Endothelial cell of umbilical vein (primary cell): ENCODE results near the gene ABCC1. TPM values are rescaled to one million over a fixed set of nuclear protein-coding genes. Genes with fewer than 3 reads are reported as not detected.

Experiments used
- BruUV-seq: library from RNA; stranded (reverse); fragments of 400-500 nt; replicated peaks from 2 replicates; lab custom pipeline; 2021; lab: Mats Ljungman, UMichigan
- CTCF ChIA-PET: fragments of 300-600, 350-600 bp; sonication (Branson Sonifier 250); formaldehyde crosslinking; loops from one replicate; lab custom pipeline; 2021; ENCODE audit warnings: antibody characterized with exemption, inconsistent platforms; lab: Charles Lee
- POLR2A ChIA-PET: fragments of 300-600, 350-600 bp; sonication (Branson Sonifier 250); formaldehyde crosslinking; loops from one replicate; lab custom pipeline; 2021; ENCODE audit warnings: antibody characterized with exemption, inconsistent platforms; lab: Charles Lee
- DNase-seq: peaks from one replicate; pipeline ENCODE4 v3.0.0-alpha.2; 2011; ENCODE audit warnings: low read depth, low spot score
- FAIRE-seq: peaks from 2 replicates; lab custom pipeline; 2011; peaks lifted over from hg19 to GRCh38; lab: Jason Lieb, UNC
- H2AFZ ChIP-seq: 2 replicates; pipeline ENCODE4 v1.6.0; 2012; ENCODE audit warnings: low read depth, low read length, control low read depth, inconsistent platforms
- H3K27ac ChIP-seq: 2 replicates; pipeline ENCODE4 v1.5.1; 2011; ENCODE audit warnings: low read depth, mild to moderate bottlenecking, control low read depth, low read length, moderate library complexity; ENCODE audit not compliant: insufficient read depth
- H3K27me3 ChIP-seq, 2 experiments: 2 replicates each; pipeline versions ENCODE4 v1.6.0 to v1.6.1; 2011; ENCODE audit warnings: low read length in 2 of 2, mixed read lengths in 1 of 2; ENCODE audit not compliant: control insufficient read depth in 2 of 2, insufficient read depth in 2 of 2
- H3K36me3 ChIP-seq, 2 experiments: 2 replicates in 1 of 2; 3 replicates in 1 of 2; pipeline ENCODE4 v1.5.1; 2011; ENCODE audit warnings: low read length in 2 of 2, mild to moderate bottlenecking in 1 of 2, moderate library complexity in 1 of 2; ENCODE audit not compliant: control insufficient read depth in 2 of 2, insufficient read depth in 2 of 2; ENCODE audit errors: extremely low read depth in 1 of 2
- H3K4me1 ChIP-seq: 3 replicates; pipeline ENCODE4 v1.5.1; 2011; ENCODE audit warnings: mild to moderate bottlenecking, low read length; ENCODE audit not compliant: control insufficient read depth, insufficient read depth; ENCODE audit errors: extremely low read depth
- H3K4me2 ChIP-seq: 2 replicates; pipeline ENCODE4 v1.6.1; 2011; ENCODE audit warnings: low read length, control low read depth, mixed read lengths; ENCODE audit not compliant: insufficient read depth
- H3K4me3 ChIP-seq, 3 experiments: fragments of 200-600 bp in 1 of 3; sonication (generic), shearing (Covaris generic) in 1 of 3; replicated peaks in 1 of 3; 2 replicates each; pipeline ENCODE4 v1.5.1; 2011 to 2016; ENCODE audit warnings: control low read depth in 3 of 3, low read length in 3 of 3, mild to moderate bottlenecking in 2 of 3, inconsistent platforms in 1 of 3, low read depth in 1 of 3, moderate library complexity in 1 of 3; ENCODE audit not compliant: insufficient read depth in 1 of 3
- H3K79me2 ChIP-seq: 2 replicates; pipeline ENCODE4 v1.6.0; 2012; ENCODE audit warnings: low read length, inconsistent platforms; ENCODE audit not compliant: control insufficient read depth, insufficient read depth
- H3K9ac ChIP-seq: replicated peaks from 2 replicates; pipeline ENCODE3; 2011; ENCODE audit warnings: low read length, control low read depth; ENCODE audit not compliant: insufficient read depth; ENCODE audit errors: extremely low read depth
- H3K9me1 ChIP-seq: replicated peaks from 3 replicates; pipeline ENCODE4 v1.6.0; 2011; ENCODE audit warnings: mild to moderate bottlenecking, low read length; ENCODE audit not compliant: control insufficient read depth, insufficient read depth; ENCODE audit errors: extremely low read depth
- H3K9me3 ChIP-seq: replicated peaks from 2 replicates; pipeline ENCODE4 v1.5.1; 2012; ENCODE audit warnings: low read length, inconsistent platforms; ENCODE audit not compliant: control insufficient read depth, insufficient read depth
- H4K20me1 ChIP-seq: replicated peaks from 2 replicates; pipeline ENCODE3; 2011; ENCODE audit warnings: mild to moderate bottlenecking, low read length; ENCODE audit not compliant: control insufficient read depth, insufficient read depth; ENCODE audit errors: extremely low read depth
- EZH2 ChIP-seq: IDR thresholded peaks from 2 replicates; pipeline ENCODE4 v1.6.1; 2012; ENCODE audit warnings: borderline replicate concordance, low read depth, mild to moderate bottlenecking, moderate library complexity, low read length, inconsistent platforms; ENCODE audit not compliant: severe bottlenecking
- FOS ChIP-seq: IDR thresholded peaks from 2 replicates; pipeline ENCODE4 v1.6.1; 2011; ENCODE audit warnings: mild to moderate bottlenecking, low read length, moderate library complexity, borderline replicate concordance; ENCODE audit not compliant: insufficient read depth
- GATA2 ChIP-seq: IDR thresholded peaks from 2 replicates; pipeline ENCODE4 v1.7.0; 2011; ENCODE audit warnings: low read depth, mild to moderate bottlenecking, moderate library complexity, mixed read lengths, low read length; ENCODE audit not compliant: insufficient read length, insufficient read depth
- JUN ChIP-seq: IDR thresholded peaks from 2 replicates; pipeline ENCODE4 v1.6.1; 2011; ENCODE audit warnings: borderline replicate concordance, low read depth; ENCODE audit not compliant: insufficient read length, insufficient read depth
- MYC ChIP-seq: IDR thresholded peaks from one replicate; pipeline ENCODE4 v1.6.1; 2011; ENCODE audit warnings: mild to moderate bottlenecking, low read depth, low read length
- POLR2A ChIP-seq: IDR thresholded peaks from 2 replicates; pipeline ENCODE4 v1.6.1; 2012; ENCODE audit warnings: low read depth, mild to moderate bottlenecking, control low read depth, low read length
- POLR2AphosphoS5 ChIP-seq: IDR thresholded peaks from 2 replicates; pipeline ENCODE4 v1.6.1; 2012; ENCODE audit warnings: low read depth, mild to moderate bottlenecking, control low read depth, low read length, moderate library complexity; ENCODE audit not compliant: insufficient read depth
- dilution Hi-C: fragments of 300-500 bp; cut with MboI; formaldehyde crosslinking; loops from one replicate; pipeline ENCODE4 v1.15.0; 2019; ENCODE audit warnings: low sequenced_read_pairs; ENCODE audit not compliant: extremely low pct_ligation_motif_present
- intact Hi-C: fragments of 100-400 bp; cut with micrococcal nuclease; formaldehyde crosslinking; loops from one replicate; pipeline ENCODE4 v1.10.0; 2022
- polyA plus RNA-seq, 4 experiments: library from polyadenylated mRNA; depleted of rRNA in 3 of 4; stranded (reverse) in 3 of 4; unstranded in 1 of 4; fragments of >200 nt; gene quantifications; 2 replicates each; pipeline versions ENCODE4 v1.2.1 to v1.2.3, GENCODE V29; 2011 to 2012; ENCODE audit warnings: missing spikeins in 1 of 4
- total RNA-seq: library from RNA; stranded (reverse); gene quantifications from 2 replicates; pipeline ENCODE4 v1.2.3, GENCODE V29; 2021
- TF ChIP-seq, protein P1 (sequence below), 2 donors: IDR thresholded peaks; 1 replicate in 1 of 2; 2 replicates in 1 of 2; pipeline ENCODE4 v1.5.1; 2011; ENCODE audit warnings: low read length in 2 of 2, mild to moderate bottlenecking in 2 of 2, moderate library complexity in 2 of 2, control low read depth in 1 of 2, inconsistent platforms in 1 of 2, low read depth in 1 of 2; ENCODE audit not compliant: insufficient read depth in 1 of 2; ENCODE audit errors: extremely low read depth in 1 of 2
- TF ChIP-seq, protein P2 (sequence below): IDR thresholded peaks from 2 replicates; pipeline ENCODE4 v1.6.1; 2011; ENCODE audit not compliant: insufficient read depth, insufficient read length

Gene ABCC1
- total and polyA plus RNA-seq, 2 donors (not counting 3 experiments of a cell fraction or from before 2014, with no cell fraction given), result 46.1 to 89.2 TPM

DNA sequence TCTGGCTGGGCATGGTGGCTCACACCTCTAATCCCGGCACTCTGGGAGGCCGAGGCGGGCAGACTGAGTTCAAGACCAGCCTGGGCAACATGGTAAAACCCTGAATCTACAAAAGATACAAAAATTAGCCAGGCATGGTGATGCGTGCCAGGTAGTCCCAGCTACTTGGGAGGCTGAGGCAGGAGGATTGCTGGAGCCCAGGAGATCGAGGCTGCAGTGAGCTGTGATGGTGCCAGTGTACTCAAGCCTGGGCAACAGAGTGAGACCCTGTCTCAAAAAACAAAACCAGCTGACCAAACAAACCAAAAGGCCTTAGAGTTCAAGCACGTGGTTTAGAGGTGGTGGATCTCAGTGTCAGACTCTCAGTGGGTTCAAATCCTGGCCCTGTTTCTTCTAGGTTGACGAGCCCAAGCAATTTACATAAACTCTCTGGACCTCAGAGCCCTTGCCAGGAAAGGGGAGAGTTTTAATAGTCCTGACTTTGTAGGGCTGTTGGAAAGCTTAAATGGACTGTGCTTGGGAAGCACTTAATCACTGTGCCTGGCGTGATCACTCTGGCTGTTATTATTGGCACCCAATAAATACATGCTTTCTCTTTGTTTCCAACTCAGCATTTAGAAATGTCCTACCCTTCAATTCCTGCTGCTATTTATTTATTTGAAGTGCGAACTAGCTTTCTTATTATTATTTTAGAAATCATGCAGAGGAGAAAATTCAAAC lies 44.7 kb downstream of the ABCC1 start:
- intact Hi-C loops, result no loop called here
- BruUV-seq, result no TSS peak
- TF ChIP-seq EZH2, result no peak
- TF ChIP-seq POLR2AphosphoS5, result peak; percentile 74
- TF ChIP-seq POLR2A, result peak; percentile 47
- Histone ChIP-seq H3K9me3 (no peaks in the 10 kb centered on the region), H3K9ac (peak overlapping the region; percentile 30), H4K20me1 (no peaks in the 10 kb centered on the region), H3K27ac (peak overlapping the region; percentile 84), H3K4me1 (peaks cover 54% of the 10 kb centered on the region), H3K4me3 (no peak overlapping the region), H3K36me3 (no peaks in the 10 kb centered on the region), H3K79me2 (peaks cover 67% of the 10 kb centered on the region), H3K4me2 (peak overlapping the region; percentile 43), H3K27me3 (no peaks in the 10 kb centered on the region), H3K9me1 (no peaks in the 10 kb centered on the region), H2AFZ (no peak overlapping the region)
- FAIRE-seq, result peak; percentile 95
- CTCF ChIA-PET, result interaction anchor here (0.8 to 3.3 kb wide), 6 partner anchors 10 to 119 kb away, joined by 3 to 23 read pairs (median 4); no protein-coding TSS in a partner anchor
- dilution Hi-C loops, result no loop called here
- POLR2A ChIA-PET, result interaction anchor here (0.8 kb wide), 1 partner anchor 42 kb away, joined by 3 read pairs; no protein-coding TSS in a partner anchor
- DNase-seq, result peak; percentile 91

- Histone ChIP-seq H4K20me1 (no peaks in the 10 kb centered on the region), H3K9me3 (no peaks in the 10 kb centered on the region), H3K9ac (peak overlapping the region; percentile 44), H3K27me3 (no peaks in the 10 kb centered on the region), H3K4me3 (no peak overlapping the region), H3K79me2 (peaks cover 65% of the 10 kb centered on the region), H3K4me1 (peaks cover 50% of the 10 kb centered on the region), H3K9me1 (no peaks in the 10 kb centered on the region), H3K4me2 (peak overlapping the region; percentile 24), H2AFZ (no peak overlapping the region), H3K27ac (peak overlapping the region; percentile 91), H3K36me3 (no peaks in the 10 kb centered on the region)
- BruUV-seq, result no TSS peak
- CTCF ChIA-PET, result interaction anchor here (0.9 to 3.3 kb wide), 3 partner anchors 13 to 122 kb away, joined by 3 to 23 read pairs (median 5); no protein-coding TSS in a partner anchor
- DNase-seq (peak; percentile 89), FAIRE-seq (peak; percentile 100)
- POLR2A ChIA-PET, result interaction anchor here (0.5 to 1.3 kb wide), 2 partner anchors 9 to 57 kb away, joined by 3 to 4 read pairs; no protein-coding TSS in a partner anchor
- TF ChIP-seq GATA2 (peak; percentile 85), EZH2 (no peak), POLR2A (peak; percentile 51), JUN (peak; percentile 97), POLR2AphosphoS5 (peak; percentile 93), MYC (peak; percentile 83), FOS (peak; percentile 91)
- TF ChIP-seq, protein P1, sequence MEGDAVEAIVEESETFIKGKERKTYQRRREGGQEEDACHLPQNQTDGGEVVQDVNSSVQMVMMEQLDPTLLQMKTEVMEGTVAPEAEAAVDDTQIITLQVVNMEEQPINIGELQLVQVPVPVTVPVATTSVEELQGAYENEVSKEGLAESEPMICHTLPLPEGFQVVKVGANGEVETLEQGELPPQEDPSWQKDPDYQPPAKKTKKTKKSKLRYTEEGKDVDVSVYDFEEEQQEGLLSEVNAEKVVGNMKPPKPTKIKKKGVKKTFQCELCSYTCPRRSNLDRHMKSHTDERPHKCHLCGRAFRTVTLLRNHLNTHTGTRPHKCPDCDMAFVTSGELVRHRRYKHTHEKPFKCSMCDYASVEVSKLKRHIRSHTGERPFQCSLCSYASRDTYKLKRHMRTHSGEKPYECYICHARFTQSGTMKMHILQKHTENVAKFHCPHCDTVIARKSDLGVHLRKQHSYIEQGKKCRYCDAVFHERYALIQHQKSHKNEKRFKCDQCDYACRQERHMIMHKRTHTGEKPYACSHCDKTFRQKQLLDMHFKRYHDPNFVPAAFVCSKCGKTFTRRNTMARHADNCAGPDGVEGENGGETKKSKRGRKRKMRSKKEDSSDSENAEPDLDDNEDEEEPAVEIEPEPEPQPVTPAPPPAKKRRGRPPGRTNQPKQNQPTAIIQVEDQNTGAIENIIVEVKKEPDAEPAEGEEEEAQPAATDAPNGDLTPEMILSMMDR (IDR thresholded peaks at IDR 0.05; ENCODE audit: extremely low read depth in 1 of 2, insufficient read depth in 1 of 2, low read depth in 1 of 2, low read length in 2 of 2), result peak in 1 of 2 donors; percentile 7
- TF ChIP-seq, protein P2, sequence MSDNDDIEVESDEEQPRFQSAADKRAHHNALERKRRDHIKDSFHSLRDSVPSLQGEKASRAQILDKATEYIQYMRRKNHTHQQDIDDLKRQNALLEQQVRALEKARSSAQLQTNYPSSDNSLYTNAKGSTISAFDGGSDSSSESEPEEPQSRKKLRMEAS, result no peak
- intact Hi-C loops (loop anchor here (1.0 to 2.0 kb wide), 2 partner anchors 8 to 108 kb away; partner anchors contain the start of gene CEP20), dilution Hi-C loops (no loop called here)
Measured at GRCh38 chr16:15996432-15997109, 47.2 kb downstream of the ABCC1 start.
